GM18868 (cell line): ENCODE results near the gene MAP2K5.

ENCODE experiments used
- ATAC-seq: cut with Tn5 transposase; IDR thresholded peaks from one replicate; pipeline ENCODE4 v1.9.1; 2021; ENCODE audit warnings: mild to moderate bottlenecking, moderate library complexity; ENCODE audit not compliant: unreplicated experiment

MAP2K5 gene

GRCh38 chr15:67850336-67850735 lies 307.8 kb downstream of the MAP2K5 start:
- no peak for ATAC-seq

GRCh38 chr15:67850994-67851571 lies 308.6 kb downstream of the MAP2K5 start:
- no peak for ATAC-seq

GRCh38 chr15:67852418-67852817 lies 309.9 kb downstream of the MAP2K5 start:
- no peak for ATAC-seq

- no peak for ATAC-seq
These were observed 311.0 kb downstream of the MAP2K5 start for GRCh38 chr15:67853454-67853853.

GRCh38 chr15:67854358-67854757 lies 311.9 kb downstream of the MAP2K5 start:
- ATAC-seq = no peak

- ATAC-seq = no peak
These were observed 313.3 kb downstream of the MAP2K5 start for GRCh38 chr15:67855842-67856241.
